Uterus (tissue), 4 donors: ENCODE results near the gene CBFB. TPM values are rescaled to one million over a fixed set of nuclear protein-coding genes. Genes with fewer than 3 reads are reported as not detected.
"Not testable (repeated sequence)": the region's sequence is repeated elsewhere in the genome, so short reads cannot be mapped to it uniquely, and the experiment has no call there.

ENCODE experiments used
- DNase-seq, 2 donors: peaks; one replicate each; pipeline ENCODE4 v3.0.0-alpha.2; 2019 to 2020
- H3K27ac ChIP-seq, 2 donors: fragments of 200-600 bp; sonication (generic); 1 replicate in 1 of 2; 2 replicates in 1 of 2; pipeline ENCODE4 v1.5.1; 2016 to 2018
- H3K27me3 ChIP-seq, 2 donors: fragments of 200-600 bp; sonication (generic); one replicate each; pipeline ENCODE4 v1.5.1; 2018 to 2019; ENCODE audit warnings: control low read depth in 1 of 2
- H3K36me3 ChIP-seq, 2 donors: fragments of 200-600 bp; sonication (generic); one replicate each; pipeline ENCODE4 v1.5.1; 2019; ENCODE audit warnings: control low read depth in 1 of 2
- H3K4me1 ChIP-seq, 2 donors: fragments of 200-600 bp; sonication (generic); one replicate each; pipeline ENCODE4 v1.5.1; 2018 to 2019; ENCODE audit warnings: control low read depth in 1 of 2
- H3K4me3 ChIP-seq, 2 donors: fragments of 200-600 bp; sonication (generic); 1 replicate in 1 of 2; 2 replicates in 1 of 2; pipeline ENCODE4 v1.5.1; 2018 to 2019; ENCODE audit warnings: mild to moderate bottlenecking in 1 of 2
- H3K9me3 ChIP-seq, 2 donors: fragments of 200-600 bp; sonication (generic); one replicate each; pipeline ENCODE4 v1.5.1; 2019; ENCODE audit warnings: control low read depth in 1 of 2
- POLR2A ChIP-seq, 2 donors: fragments of 450-650 bp; IDR thresholded peaks; one replicate each; pipeline ENCODE4 v1.6.1; 2016; ENCODE audit warnings: antibody characterized with exemption in 2 of 2, mild to moderate bottlenecking in 1 of 2, moderate library complexity in 1 of 2
- intact Hi-C: fragments of 100-400 bp; cut with DNase I; formaldehyde crosslinking; loops from one replicate; pipeline ENCODE4 v1.15.1; 2023; ENCODE audit warnings: low total_unique reads
- total RNA-seq, 4 donors: library from RNA; depleted of rRNA in 3 of 4; stranded (reverse); fragments of >200 nt in 3 of 4; gene quantifications; one replicate each; pipeline versions ENCODE4 v1.1.0 to v1.2.4, GENCODE V29; 2014 to 2023
- TF ChIP-seq, protein P1 (sequence below), 4 experiments: fragments of 200-600 bp in 2 of 4; fragments of 450-650 bp in 2 of 4; sonication (generic) in 2 of 4; IDR thresholded peaks; one replicate each; pipeline ENCODE4 v1.5.1; 2016 to 2019; ENCODE audit warnings: antibody characterized with exemption in 4 of 4, mild to moderate bottlenecking in 2 of 4, moderate library complexity in 1 of 4
- donor health status: DM: yes; HTN: yes; CAD: no.

CBFB gene
- total RNA-seq, 4 donors from 2014 or later = 42.1 to 108 (median 75.9) TPM

DNA sequence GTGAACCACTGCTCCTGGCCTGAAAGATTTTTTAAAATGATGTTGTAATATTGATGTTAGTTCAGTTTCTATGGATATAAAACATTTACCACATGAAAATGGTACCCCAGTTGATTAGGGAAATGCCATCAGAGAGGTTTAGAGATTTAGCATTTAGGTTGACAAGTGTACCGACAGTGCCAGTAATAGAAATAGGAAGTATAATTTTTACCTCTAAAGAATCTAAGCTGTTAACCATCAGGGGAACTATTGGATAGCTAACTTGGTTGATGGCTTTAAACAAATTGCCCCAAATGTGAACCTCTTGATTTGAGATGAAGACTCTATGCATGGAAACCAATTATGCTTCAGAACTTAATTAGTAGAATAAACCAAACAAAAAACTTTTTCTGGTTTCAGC, 6.4 kb downstream of the CBFB start:
- no peaks in the 10 kb centered on the region for H3K27me3 ChIP-seq
- no peaks in the 10 kb centered on the region for H3K9me3 ChIP-seq
- TF ChIP-seq, protein P1, sequence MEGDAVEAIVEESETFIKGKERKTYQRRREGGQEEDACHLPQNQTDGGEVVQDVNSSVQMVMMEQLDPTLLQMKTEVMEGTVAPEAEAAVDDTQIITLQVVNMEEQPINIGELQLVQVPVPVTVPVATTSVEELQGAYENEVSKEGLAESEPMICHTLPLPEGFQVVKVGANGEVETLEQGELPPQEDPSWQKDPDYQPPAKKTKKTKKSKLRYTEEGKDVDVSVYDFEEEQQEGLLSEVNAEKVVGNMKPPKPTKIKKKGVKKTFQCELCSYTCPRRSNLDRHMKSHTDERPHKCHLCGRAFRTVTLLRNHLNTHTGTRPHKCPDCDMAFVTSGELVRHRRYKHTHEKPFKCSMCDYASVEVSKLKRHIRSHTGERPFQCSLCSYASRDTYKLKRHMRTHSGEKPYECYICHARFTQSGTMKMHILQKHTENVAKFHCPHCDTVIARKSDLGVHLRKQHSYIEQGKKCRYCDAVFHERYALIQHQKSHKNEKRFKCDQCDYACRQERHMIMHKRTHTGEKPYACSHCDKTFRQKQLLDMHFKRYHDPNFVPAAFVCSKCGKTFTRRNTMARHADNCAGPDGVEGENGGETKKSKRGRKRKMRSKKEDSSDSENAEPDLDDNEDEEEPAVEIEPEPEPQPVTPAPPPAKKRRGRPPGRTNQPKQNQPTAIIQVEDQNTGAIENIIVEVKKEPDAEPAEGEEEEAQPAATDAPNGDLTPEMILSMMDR (IDR thresholded peaks at IDR 0.05) = no peak
- no peak for TF ChIP-seq POLR2A (IDR thresholded peaks at IDR 0.05)
- peaks cover 5 to 20% of the 10 kb centered on the region in 2 donors for H3K4me1 ChIP-seq
- H3K4me3 ChIP-seq = no peak overlapping the region
- no peak overlapping the region for H3K27ac ChIP-seq
- intact Hi-C loops = no loop called here
- no peaks in the 10 kb centered on the region for H3K36me3 ChIP-seq
- DNase-seq = no peak

DNA sequence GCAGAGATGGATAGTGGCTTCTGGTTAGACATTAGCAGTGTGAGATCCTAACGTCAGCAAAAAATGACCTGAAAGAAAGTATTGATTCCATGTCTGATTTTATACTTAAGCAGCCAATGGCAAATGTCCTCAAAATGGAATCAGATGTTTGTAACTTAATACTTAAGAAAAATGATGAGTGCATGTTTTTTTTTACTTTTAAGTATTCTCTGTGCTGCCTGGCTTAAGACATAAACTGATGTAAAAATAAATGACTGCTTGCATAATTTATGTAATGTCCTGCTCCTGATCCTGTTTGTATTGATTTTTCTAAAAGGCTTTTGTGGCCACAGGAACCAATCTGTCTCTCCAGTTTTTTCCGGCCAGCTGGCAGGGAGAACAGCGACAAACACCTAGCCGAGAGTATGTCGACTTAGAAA, 7.4 kb downstream of the CBFB start:
- Histone ChIP-seq H3K9me3 (no peaks in the 10 kb centered on the region), H3K27ac (no peak overlapping the region), H3K27me3 (no peaks in the 10 kb centered on the region), H3K36me3 (no peaks in the 10 kb centered on the region), H3K4me3 (no peak overlapping the region), H3K4me1 (peaks cover 1 to 12% of the 10 kb centered on the region in 2 donors)
- TF ChIP-seq, protein P1 (IDR thresholded peaks at IDR 0.05) = no peak
- TF ChIP-seq POLR2A (IDR thresholded peaks at IDR 0.05) = no peak
- no peak for DNase-seq
- intact Hi-C loops = no loop called here

DNA sequence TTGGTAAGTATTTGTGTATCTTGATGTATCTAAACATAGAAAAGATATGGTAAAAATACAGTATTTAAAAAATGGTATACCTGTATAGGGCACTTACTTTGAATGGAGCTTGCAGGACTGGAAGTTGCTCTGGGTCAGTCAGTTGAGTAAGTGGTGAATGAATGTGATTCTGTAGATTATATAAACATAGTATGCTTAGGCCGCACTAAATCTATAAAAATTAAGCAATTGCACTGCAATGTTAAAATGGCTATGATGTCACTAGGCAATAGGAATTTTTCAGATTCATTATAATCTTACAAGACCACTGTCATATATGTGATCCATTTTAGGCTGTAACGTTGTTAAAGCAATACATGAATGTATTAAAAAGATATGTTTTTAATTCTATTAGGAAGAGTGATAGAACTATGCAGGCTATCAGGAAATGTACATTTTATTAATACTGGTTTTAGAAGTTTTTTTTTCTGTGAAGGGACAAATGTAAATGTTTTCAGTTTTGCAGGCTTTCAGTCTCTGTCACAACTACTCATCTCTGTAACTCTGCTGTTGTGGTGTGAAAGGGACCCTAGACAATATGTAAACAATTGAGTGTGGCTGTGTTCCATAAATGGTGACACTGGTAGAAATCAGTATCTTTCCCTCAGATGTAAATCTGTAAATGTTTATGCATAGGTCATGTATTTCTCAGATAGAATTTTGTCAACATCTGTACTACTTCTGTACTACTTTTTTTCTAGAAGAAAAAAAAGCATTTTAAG, 10.5 kb downstream of the CBFB start:
- intact Hi-C loops = no loop called here
- Histone ChIP-seq H3K4me1 (no peaks in the 10 kb centered on the region), H3K27ac (no peak overlapping the region), H3K27me3 (no peaks in the 10 kb centered on the region), H3K4me3 (no peak overlapping the region), H3K36me3 (no peaks in the 10 kb centered on the region), H3K9me3 (no peaks in the 10 kb centered on the region)
- DNase-seq = no peak
- TF ChIP-seq, protein P1 (IDR thresholded peaks at IDR 0.05) = no peak
- TF ChIP-seq POLR2A (IDR thresholded peaks at IDR 0.05) = no peak

DNA sequence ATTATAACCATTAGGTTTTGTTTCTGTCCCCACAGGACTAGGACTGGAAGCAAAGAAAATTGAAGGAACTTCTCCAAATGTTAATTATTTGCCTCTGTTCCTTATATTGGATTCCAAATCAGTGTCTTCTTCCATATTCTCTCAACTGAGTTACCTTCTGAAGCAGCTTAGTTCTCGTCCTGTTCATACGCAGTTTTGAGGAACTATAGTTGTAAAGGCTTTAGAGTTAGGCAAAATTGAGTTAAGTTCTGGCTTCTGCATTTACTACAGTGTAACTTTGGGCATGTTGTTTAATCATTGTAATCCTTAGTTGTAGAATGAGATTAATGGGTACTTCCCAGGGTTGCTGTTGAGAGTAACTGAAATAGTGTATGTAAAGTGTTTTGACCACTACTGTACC, 11.2 kb downstream of the CBFB start:
- H3K9me3 ChIP-seq = no peaks in the 10 kb centered on the region
- no peak for DNase-seq
- H3K4me3 ChIP-seq = no peak overlapping the region
- H3K27me3 ChIP-seq = no peaks in the 10 kb centered on the region
- intact Hi-C loops = no loop called here
- no peaks in the 10 kb centered on the region for H3K4me1 ChIP-seq
- no peaks in the 10 kb centered on the region for H3K36me3 ChIP-seq
- no peak for TF ChIP-seq POLR2A (IDR thresholded peaks at IDR 0.05)
- TF ChIP-seq, protein P1 (IDR thresholded peaks at IDR 0.05) = no peak
- no peak overlapping the region for H3K27ac ChIP-seq

DNA sequence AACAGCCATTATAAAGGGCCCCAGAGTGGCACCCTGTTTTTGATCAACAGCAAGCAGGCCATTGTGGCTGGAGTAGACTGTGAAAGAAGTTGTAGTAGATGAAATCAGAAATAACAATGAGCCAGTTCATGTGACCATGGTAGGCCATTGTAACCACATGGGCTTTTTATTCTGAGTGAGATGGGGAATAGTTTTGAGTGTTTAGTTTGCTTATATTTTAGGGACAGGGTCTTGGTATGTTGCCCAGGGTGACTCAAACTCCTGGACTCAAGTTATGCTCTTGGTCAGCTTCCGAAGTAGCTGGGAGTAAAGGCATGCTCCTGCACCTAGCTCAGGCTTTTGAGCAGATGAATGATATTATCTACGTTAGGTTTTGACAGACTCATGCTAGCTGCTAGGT, 12.0 kb downstream of the CBFB start:
- H3K4me1 ChIP-seq = no peaks in the 10 kb centered on the region
- TF ChIP-seq, protein P1 (IDR thresholded peaks at IDR 0.05) = no peak
- TF ChIP-seq POLR2A (IDR thresholded peaks at IDR 0.05) = no peak
- no peak for DNase-seq
- H3K9me3 ChIP-seq = no peaks in the 10 kb centered on the region
- H3K36me3 ChIP-seq = no peaks in the 10 kb centered on the region
- H3K27me3 ChIP-seq = no peaks in the 10 kb centered on the region
- intact Hi-C loops = no loop called here
- H3K4me3 ChIP-seq = no peak overlapping the region
- H3K27ac ChIP-seq = no peak overlapping the region

DNA sequence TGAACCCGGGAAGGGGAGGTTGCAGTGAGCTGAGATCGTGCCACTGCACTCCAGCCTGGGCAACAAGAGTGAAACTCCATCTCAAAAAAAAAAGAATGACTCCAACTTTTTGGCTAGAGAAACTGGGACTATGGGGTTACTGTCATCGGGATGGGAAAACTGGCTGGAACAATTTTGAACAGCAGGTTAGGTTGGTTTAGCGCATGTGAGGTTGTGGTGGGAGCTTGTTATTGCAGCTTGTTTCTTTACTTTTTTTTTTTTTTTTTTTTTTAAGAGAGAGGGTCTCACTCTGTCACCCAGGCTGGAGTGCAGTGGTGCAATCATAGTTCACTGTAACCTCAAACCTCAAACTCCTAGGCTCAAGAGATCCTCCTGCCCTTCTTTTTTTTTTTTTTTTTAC, 12.6 kb downstream of the CBFB start:
- intact Hi-C loops, H3K9me3 ChIP-seq, DNase-seq: not testable (repeated sequence)

More for the DNA sequence above, 12.6 kb downstream of the CBFB start:
- H3K36me3 ChIP-seq, H3K27ac ChIP-seq, H3K27me3 ChIP-seq, H3K4me3 ChIP-seq, H3K4me1 ChIP-seq: not testable (repeated sequence)
